Common myeloid progenitor, CD34-positive (primary cell): Measurements from ENCODE around the gene LRMDA.

Source experiments
- CTCF ChIA-PET: fragments of 350-600 bp; sonication (Branson Sonifier 250); formaldehyde crosslinking; loops from one replicate; lab custom pipeline; 2021; ENCODE audit warnings: antibody characterized with exemption; lab: Charles Lee
- POLR2A ChIA-PET: fragments of 350-600 bp; sonication (Branson Sonifier 250); formaldehyde crosslinking; loops from one replicate; lab custom pipeline; 2021; ENCODE audit warnings: antibody characterized with exemption; lab: Charles Lee
- DNase-seq, 3 donors: peaks; one replicate each; pipeline versions ENCODE4 v3.0.0 to v3.0.0-alpha.2; 2013
- H3K27ac ChIP-seq, 2 experiments: 1 replicate in 1 of 2; 2 replicates in 1 of 2; pipeline ENCODE4 v1.7.0; 2013; ENCODE audit warnings: inconsistent platforms in 2 of 2, low read length in 2 of 2, mild to moderate bottlenecking in 2 of 2, low read depth in 1 of 2, moderate library complexity in 1 of 2; ENCODE audit not compliant: severe bottlenecking in 2 of 2, insufficient read depth in 1 of 2, poor library complexity in 1 of 2
- H3K27me3 ChIP-seq, 5 experiments: replicated peaks in 2 of 5; 1 replicate in 3 of 5; 2 replicates in 2 of 5; pipeline versions ENCODE4 v1.6.1 to v1.7.0; 2013; ENCODE audit warnings: low read length in 4 of 5, mild to moderate bottlenecking in 2 of 5, moderate library complexity in 2 of 5, inconsistent platforms in 1 of 5; ENCODE audit not compliant: insufficient read depth in 5 of 5, control insufficient read depth in 4 of 5
- H3K36me3 ChIP-seq, 4 experiments: 1 replicate in 2 of 4; 2 replicates in 2 of 4; pipeline versions ENCODE4 v1.6.1 to v1.7.0; 2013; ENCODE audit warnings: low read length in 3 of 4, control low read depth in 1 of 4, mild to moderate bottlenecking in 1 of 4; ENCODE audit not compliant: control insufficient read depth in 4 of 4, insufficient read depth in 4 of 4
- H3K4me1 ChIP-seq, 4 experiments: 1 replicate in 3 of 4; 2 replicates in 1 of 4; pipeline versions ENCODE4 v1.6.1 to v1.7.1; 2013; ENCODE audit warnings: low read length in 3 of 4, mild to moderate bottlenecking in 3 of 4, control low read depth in 1 of 4, inconsistent platforms in 1 of 4, moderate library complexity in 1 of 4; ENCODE audit not compliant: control insufficient read depth in 4 of 4, insufficient read depth in 4 of 4; ENCODE audit errors: control extremely low read depth in 1 of 4
- H3K4me3 ChIP-seq, 7 experiments: 1 replicate in 4 of 7; 2 replicates in 3 of 7; pipeline versions ENCODE4 v1.5.1 to v1.7.0; 2013; ENCODE audit warnings: mild to moderate bottlenecking in 7 of 7, low read length in 6 of 7, moderate library complexity in 6 of 7, inconsistent platforms in 2 of 7, low read depth in 2 of 7, control low read depth in 1 of 7; ENCODE audit not compliant: insufficient read depth in 4 of 7, control insufficient read depth in 1 of 7; ENCODE audit errors: extremely low read depth in 1 of 7
- H3K9me3 ChIP-seq, 5 experiments: 1 replicate in 4 of 5; 2 replicates in 1 of 5; pipeline versions ENCODE4 v1.6.1 to v1.7.1; 2013; ENCODE audit warnings: low read length in 4 of 5, mild to moderate bottlenecking in 2 of 5, inconsistent platforms in 1 of 5, low read depth in 1 of 5, moderate library complexity in 1 of 5; ENCODE audit not compliant: control insufficient read depth in 4 of 5, insufficient read depth in 2 of 5; ENCODE audit errors: control extremely low read depth in 1 of 5
- WGBS: methylation state at CpG from one replicate; pipeline ENCODE4 v1.1.5; 2013; ENCODE audit not compliant: insufficient coverage; 5-methylcytosine and 5-hydroxymethylcytosine counted together

The LRMDA gene

DNA sequence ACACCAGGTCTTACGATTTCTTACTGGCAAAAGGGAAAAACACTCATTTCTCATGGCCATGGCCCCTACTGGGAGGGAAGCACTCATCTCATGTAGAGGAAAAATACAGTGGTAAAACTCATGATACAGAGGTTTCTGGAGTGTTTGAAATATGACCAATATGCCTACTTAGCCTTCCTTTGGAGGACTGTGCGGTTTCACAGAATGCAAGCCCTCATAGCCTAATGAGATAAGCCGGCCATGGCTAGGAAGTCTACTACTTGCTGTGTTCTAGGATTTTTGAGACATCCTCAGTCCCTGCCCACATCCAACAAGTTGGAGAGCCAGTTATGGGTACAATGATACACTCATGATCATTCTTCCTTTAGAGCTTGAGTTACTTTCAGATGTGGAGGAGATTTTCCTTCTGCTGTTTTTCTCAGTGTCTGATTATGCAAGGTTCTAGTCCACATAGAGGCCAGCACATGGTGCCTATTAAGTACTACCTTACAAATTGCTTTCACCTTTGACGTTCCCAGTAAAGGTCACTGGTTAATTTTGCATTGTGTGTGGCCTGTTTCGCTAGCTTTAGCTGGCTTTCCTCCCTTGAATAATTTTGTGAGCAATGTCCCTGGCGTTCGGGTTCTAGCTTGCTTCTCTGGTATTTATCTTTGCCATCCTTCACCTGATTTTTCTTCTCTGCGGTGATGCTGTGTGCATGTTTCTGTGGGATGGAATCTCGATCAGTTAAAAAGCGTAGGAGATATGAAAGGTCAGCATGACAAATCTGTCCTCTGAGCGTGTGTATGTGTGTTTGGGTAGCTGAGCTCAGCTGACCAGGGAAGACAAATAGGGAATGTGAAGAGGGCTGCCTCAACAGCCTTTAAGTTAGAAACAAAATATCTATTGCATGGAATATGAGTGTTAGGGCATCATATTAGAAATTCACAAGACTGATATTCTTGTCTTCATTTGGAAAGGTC lies 295.4 kb downstream of the LRMDA start:
- Histone ChIP-seq H3K4me1 (peaks cover 0 to 9% (median 3%) of the 10 kb centered on the region in 4 experiments), H3K9me3 (no peaks in the 10 kb centered on the region), H3K27ac (no peak overlapping the region), H3K27me3 (no peaks in the 10 kb centered on the region), H3K4me3 (no peak overlapping the region), H3K36me3 (no peaks in the 10 kb centered on the region)
- 97% methylated on average over 5 of the region's 11 CpGs for WGBS
- DNase-seq: no peak
- ChIA-PET POLR2A (no interaction called here), CTCF (no interaction called here)

DNA sequence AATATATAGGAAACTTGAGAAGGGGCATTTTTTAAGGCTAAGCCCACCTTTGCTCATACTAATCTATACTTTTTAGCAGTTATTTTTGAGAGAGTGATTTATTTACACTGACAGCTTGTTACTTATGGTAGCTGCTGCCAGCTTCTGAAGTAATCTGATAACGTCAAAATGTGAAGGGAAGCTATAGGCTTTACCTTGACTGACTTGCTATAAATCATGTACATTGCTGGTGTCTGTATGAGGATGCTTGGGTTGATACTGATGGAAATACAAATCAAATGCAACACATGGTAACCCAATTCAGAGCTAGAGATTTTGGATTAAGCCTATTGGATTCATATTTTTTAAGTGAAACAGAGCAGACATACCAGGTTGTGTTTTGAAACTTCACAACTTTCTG lies 299.4 kb downstream of the LRMDA start:
- Histone ChIP-seq H3K27ac (no peak overlapping the region), H3K36me3 (no peaks in the 10 kb centered on the region), H3K27me3 (no peaks in the 10 kb centered on the region), H3K4me1 (peaks cover 0 to 4% (median 1%) of the 10 kb centered on the region in 4 experiments), H3K9me3 (no peaks in the 10 kb centered on the region), H3K4me3 (no peak overlapping the region)
- POLR2A ChIA-PET: no interaction called here
- CTCF ChIA-PET: no interaction called here
- DNase-seq: no peak
- WGBS: 29% methylated on average over 1 of the region's 1 CpG

DNA sequence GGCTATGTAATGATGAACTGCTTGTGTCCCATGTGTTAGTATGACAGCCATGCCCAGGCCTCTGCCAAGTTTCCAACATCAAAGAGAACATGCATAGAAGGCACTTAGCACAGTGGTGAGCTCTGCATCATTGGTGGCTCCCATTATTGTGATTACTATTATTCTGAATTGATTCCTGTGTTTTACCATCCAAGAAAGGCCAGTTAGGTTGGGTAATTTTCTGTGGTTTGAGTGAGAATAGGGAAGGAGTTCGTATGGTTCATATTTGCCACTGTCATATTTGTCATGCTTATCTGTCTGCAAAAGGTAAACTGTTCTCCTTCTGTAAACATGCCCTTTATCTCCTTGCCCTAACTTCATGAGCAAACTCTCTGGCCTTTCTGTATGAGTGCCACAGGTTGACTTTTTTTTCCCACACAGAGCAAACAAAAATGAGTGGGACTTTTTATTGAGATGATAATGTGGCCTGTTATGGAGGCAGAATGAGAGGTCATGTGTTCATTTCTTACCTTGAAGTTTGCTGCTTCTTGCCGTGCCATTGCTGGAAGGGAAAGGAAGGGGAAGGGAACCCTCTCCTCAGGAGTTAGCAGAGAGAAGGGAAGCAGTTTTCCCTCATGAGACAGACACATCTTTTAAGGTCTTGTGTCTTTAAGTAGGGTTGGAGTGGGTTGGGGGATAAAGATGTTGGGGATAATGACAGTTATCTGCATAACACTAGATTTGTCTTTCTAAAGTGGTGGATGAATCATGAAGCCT lies 301.9 kb downstream of the LRMDA start:
- POLR2A ChIA-PET: no interaction called here
- WGBS: 100% methylated on average over 1 of the region's 2 CpGs
- Histone ChIP-seq H3K4me1 (peaks cover 0 to 4% (median 1%) of the 10 kb centered on the region in 4 experiments), H3K27me3 (no peaks in the 10 kb centered on the region), H3K36me3 (no peaks in the 10 kb centered on the region), H3K4me3 (no peak overlapping the region), H3K9me3 (no peaks in the 10 kb centered on the region), H3K27ac (no peak overlapping the region)
- no peak for DNase-seq
- CTCF ChIA-PET: interaction anchor here (1.3 kb wide), 1 partner anchor 91 kb away, joined by 4 read pairs; no protein-coding TSS in a partner anchor

- CTCF ChIA-PET: no interaction called here
- H3K9me3 ChIP-seq: peaks cover 0 to 4% (median 2%) of the 10 kb centered on the region in 5 experiments
- H3K4me1 ChIP-seq: peaks cover 2 to 11% (median 8%) of the 10 kb centered on the region in 4 experiments
- no peak for DNase-seq
- no peaks in the 10 kb centered on the region for H3K36me3 ChIP-seq
- POLR2A ChIA-PET: no interaction called here
- whole genome bisulfite sequencing: no CpG with 5 or more reads among the region's 5 CpGs
- H3K27me3 ChIP-seq: no peaks in the 10 kb centered on the region
- H3K4me3 ChIP-seq: no peak overlapping the region
- no peak overlapping the region for H3K27ac ChIP-seq
Measured at GRCh38 chr10:75736151-75736640, 304.8 kb downstream of the LRMDA start.

DNA sequence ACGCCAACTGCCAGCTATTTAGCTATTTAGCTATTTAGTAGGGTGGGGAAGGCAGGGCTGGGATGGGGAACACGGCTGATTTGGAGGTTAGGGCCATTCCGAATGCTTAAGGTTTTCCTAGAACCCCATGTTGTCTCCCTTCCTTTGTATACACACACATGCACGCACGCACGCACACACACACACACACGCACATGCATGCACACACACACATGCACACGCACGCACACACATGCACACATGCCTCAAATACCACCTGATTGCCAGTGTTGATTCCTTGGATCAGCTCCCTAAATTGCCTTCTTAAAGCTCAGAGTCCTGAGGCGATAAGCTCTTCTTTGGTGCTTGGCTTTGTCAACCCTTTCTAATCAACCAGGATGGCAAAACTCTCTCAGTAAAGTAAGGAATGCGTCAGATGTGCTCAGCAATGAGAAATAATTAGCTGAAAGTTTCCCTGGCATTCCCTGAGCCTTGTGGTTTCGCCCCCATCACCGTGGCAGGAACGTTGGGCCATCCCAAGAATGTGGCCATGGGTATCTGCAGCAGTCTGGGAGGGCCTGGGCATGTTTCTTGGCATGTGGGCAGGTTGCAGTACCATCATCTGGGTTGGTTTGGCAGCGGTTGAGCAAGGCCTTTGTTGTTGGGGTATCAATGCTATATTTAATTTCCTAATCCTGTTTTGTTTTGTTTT lies 305.6 kb downstream of the LRMDA start:
- 97% methylated on average over 11 of the region's 15 CpGs for WGBS
- no peaks in the 10 kb centered on the region for H3K27me3 ChIP-seq
- no peaks in the 10 kb centered on the region for H3K36me3 ChIP-seq
- POLR2A ChIA-PET: no interaction called here
- no peak overlapping the region for H3K27ac ChIP-seq
- no peak overlapping the region for H3K4me3 ChIP-seq
- H3K4me1 ChIP-seq: peaks cover 2 to 11% (median 8%) of the 10 kb centered on the region in 4 experiments
- no peak for DNase-seq
- H3K9me3 ChIP-seq: peaks cover 0 to 5% (median 3%) of the 10 kb centered on the region in 5 experiments
- CTCF ChIA-PET: interaction anchor here (0.7 kb wide), 1 partner anchor 16 kb away, joined by 3 read pairs; no protein-coding TSS in a partner anchor

- POLR2A ChIA-PET: interaction anchor here (0.7 kb wide), 1 partner anchor 28 kb away, joined by 4 read pairs; no protein-coding TSS in a partner anchor
Measured at GRCh38 chr10:75737580-75737949, 306.1 kb downstream of the LRMDA start.

More at GRCh38 chr10:75737580-75737949, 306.1 kb downstream of the LRMDA start:
- peaks cover 0 to 5% (median 3%) of the 10 kb centered on the region in 5 experiments for H3K9me3 ChIP-seq
- CTCF ChIA-PET: no interaction called here
- peaks cover 2 to 11% (median 8%) of the 10 kb centered on the region in 4 experiments for H3K4me1 ChIP-seq
- no peak overlapping the region for H3K27ac ChIP-seq
- H3K4me3 ChIP-seq: no peak overlapping the region
- WGBS: 100% methylated on average over 3 of the region's 3 CpGs
- no peaks in the 10 kb centered on the region for H3K27me3 ChIP-seq
- DNase-seq: no peak
- no peaks in the 10 kb centered on the region for H3K36me3 ChIP-seq
